Measurements from ENCODE around the gene FOXO1.

Gene FOXO1

DNA sequence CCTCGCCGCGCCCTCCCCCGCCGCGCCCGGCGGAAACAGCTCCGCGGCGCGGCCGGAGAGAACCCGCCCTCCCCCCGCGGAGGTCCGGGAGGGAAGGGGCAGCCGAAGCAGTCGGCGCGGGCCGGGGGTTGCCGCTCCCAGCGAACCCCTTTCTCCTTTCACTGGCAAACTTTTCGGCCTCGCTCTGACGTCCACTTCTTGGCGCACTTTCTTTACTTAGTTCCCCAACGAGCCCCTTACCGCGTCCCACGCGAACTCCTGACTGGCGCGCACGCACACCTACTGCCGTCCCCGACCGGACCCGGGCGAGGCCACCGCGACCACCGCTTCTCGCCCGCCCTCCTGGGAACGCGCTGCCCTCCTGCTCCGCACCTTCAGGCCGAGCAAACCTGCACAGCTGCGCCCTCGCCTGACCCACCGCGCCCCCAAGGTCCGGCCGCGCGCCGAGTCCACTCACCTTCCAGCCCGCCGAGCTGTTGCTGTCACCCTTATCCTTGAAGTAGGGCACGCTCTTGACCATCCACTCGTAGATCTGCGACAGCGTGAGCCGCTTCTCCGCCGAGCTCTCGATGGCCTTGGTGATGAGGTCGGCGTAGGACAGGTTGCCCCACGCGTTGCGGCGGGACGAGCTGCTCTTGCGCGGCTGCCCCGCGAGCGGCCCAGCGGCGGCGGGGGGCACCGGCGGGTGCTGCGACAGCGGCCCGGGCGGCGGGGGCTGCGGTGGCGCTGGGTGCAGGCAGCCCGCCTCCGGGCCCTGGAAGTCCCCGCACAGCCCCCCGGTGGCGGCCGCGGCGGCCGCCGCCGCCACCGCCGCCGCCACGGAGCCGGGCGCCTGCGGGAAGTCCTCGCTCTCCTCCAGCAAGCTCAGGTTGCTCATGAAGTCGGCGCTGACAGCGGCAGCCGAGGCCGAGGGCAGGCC is 1.1 kb downstream of the FOXO1 start:
- peak; percentile 60 for DNase-seq

DNA sequence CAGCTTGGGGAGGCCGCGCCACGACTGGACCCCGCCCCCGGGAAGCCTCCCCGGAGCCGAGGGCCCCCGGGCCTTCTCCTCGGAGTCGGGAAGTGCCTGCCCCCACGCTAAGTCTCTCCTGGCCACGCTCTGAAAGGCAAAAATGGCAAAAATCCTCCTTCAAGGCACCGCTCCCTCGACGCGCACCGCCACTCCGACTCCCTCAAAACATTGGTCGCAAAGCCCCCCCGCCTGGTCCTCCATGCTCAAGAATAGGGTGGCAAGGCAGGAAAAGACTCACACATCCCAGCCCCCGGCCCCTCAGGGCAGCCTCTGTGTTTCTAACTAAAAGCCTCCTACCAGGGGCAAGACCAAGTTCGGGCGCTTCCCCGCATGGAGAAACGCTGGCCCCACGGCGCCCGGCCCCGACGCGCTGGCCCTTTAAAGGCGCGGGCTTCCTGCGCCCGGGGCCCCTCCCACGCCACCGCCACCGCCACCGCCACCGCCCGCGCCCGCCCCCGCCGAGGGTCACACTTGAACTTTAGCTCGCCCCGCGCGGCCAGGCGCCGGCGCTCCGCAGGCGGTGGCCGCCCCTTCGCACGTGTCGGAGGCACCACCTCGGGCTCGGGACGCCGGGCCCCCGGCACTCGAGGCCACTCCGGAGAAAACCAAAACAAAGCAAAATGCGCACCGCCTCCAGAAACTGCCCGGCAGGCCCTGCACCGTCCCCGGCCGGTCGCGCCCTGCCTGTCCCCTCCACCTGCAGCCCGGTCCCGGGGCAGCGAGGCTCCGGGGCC is 1.9 kb downstream of the FOXO1 start:
- DNase-seq, result peak; percentile 69

DNA sequence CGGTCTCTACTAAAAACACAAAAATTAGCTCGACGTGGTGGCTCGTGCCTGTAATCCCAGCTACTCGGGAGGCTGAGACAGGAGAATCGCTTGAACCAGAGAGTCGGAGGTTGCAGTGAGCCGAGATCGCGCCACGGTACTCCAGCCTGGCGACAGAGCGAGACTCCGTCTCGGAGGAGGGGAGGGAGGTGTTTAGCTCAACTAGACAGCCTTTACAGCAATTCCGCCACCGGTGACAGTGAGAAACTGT is 2.4 kb downstream of the FOXO1 start:
- DNase-seq, result peak; percentile 82

DNA sequence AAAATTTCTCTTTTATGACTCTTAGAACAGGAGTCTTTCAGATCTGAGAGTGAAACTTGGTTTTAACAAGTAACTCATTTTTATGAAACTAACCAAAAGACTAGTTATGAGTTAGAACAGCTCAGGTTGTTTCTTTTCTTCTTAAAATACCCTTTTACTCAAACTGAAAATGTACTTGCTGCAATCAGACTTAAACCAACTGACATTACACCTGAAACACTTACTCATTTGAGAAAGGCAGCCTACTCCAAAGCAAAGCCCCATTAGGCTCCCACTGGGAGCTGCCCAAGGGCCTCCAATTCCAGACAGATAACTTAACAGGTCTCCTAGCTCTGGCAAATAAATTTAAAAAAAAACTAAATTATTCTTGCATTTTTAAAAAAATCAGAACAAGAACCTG is 3.6 kb downstream of the FOXO1 start:
- DNase-seq, result no peak

DNA sequence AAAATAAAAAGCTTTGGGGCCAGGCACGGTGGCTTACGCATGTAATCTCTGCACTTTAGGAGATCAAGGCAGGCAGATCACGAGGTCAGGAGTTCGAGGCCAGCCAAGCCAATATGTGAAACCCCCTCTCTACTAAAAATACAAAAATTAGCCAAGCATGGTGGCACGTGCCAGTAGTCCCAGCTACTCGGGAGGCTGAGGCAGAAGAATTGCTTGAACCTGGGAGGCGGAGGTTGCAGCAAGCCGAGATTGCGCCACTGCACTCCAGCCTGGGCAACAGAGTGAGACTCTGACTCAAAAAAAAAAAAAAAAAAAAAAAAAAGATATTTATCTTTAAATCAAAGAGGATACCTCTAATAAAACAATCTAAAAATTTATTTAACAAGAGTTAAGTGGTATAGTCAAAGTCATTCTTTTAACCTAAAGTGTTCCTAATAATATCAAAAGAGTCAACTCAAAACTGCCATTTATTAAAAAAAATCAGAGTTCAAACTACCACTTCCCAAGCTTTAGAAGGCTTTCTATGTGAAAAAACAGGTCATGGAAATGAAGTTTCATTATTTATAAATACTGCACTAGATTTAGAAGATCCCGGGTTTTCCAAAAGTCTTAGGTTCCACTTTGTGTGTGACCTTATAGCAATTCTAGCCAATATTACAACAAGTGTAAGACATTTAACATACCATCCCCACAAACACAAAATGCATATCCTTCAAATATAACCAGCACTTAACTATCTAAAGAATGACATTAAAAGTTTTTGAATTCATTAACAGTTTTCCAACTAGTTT is 4.4 kb downstream of the FOXO1 start:
- no peak for DNase-seq

DNA sequence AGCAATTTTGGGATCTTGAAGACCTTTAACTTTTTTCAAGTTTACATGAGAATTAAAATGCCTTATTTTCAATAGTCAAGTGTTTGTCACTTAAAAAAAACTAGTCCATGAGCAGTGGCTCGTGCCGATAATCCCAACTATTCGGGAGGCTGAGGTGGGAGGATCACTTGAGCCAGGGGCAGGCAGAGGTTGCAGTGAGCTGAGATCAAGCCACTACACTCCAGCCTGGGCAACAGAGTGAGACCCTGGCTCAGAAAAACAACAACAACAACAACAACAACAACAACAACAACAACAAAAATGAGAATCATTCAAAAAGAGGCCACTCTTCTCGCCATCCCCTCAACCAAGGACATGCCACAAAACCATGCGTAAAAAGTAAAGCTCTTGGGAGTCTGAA is 5.7 kb downstream of the FOXO1 start:
- DNase-seq, result no peak

DNA sequence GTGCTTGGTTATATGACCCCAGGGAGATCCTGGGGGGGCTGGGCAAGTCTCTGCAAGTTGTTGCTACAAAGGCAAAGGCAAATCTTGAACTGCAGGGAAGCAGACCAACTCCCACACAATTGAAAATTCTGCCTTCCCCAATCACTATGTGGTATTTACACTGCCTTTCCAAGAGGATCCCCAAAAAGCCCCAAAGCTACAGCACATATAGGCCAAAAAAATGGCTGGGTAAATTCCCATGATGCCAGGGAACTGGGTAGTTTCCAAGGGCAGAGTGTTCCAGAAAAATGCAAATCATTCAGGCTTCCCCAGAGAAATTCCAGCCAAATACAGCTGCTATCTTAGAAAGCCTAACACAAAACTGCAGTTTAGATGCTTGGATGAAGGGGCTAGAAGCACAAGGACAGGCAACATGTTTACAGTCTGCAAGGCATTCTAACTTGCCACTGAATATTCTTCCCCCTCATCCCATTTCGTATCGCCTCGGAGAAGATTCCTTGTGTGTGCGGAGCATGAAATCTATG is 6.2 kb downstream of the FOXO1 start:
- DNase-seq, result no peak

DNA sequence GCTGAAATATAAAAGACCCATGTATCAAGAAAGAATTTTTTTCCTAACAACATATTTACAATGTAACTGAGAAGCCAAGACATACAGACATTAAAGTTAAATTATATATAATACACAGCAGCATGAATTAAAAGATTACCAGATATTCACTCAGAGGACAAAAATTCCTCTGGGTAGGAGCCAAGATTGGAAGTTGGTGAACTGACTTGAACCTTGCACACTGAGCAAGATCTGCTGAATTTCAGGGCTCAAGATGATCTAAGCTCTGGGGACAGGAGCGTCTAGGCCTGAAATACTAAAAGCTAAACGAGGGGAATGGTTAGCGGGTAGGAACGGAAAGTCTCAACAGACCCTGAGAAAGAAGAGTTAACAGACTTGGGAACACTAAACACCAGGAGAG is 8.5 kb downstream of the FOXO1 start:
- DNase-seq, result no peak

DNA sequence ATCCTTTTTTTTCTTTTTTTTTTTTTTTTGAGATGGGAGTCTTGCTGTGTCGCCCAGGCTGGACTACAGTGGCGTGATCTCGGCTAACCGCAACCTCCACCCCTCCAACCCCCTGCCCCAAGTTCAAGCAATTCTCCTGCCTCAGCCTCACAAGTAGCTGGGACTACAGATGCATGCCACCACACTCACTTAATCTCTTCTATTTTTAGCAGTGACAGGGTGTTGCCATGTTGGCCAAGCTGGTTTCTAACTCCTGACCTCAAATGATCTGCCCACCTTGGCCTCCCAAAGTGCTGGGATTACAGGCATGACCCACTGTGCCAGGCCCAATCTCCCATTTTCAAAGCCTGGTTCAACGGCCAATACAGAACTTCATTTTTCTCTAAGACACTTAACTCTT is 9.1 kb downstream of the FOXO1 start:
- no peak for DNase-seq

DNA sequence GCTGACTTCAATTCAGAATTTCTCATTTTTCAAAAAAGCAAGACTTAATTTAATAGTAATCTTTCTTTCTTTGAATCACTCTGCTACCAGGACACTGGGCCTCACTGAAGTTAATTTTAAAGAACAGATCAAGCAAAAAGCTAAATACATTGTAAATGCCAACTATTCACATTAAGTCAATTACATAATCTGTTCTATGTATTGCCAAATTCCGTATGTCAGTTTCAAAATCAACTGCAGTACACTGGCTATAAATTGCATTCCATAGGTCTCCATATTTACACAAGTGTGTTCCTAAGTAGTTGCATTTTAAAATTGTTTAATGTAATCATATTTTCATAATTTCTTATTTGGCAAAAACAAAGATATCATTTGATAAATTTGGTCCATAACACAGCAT is 10.1 kb downstream of the FOXO1 start:
- no peak for DNase-seq

DNA sequence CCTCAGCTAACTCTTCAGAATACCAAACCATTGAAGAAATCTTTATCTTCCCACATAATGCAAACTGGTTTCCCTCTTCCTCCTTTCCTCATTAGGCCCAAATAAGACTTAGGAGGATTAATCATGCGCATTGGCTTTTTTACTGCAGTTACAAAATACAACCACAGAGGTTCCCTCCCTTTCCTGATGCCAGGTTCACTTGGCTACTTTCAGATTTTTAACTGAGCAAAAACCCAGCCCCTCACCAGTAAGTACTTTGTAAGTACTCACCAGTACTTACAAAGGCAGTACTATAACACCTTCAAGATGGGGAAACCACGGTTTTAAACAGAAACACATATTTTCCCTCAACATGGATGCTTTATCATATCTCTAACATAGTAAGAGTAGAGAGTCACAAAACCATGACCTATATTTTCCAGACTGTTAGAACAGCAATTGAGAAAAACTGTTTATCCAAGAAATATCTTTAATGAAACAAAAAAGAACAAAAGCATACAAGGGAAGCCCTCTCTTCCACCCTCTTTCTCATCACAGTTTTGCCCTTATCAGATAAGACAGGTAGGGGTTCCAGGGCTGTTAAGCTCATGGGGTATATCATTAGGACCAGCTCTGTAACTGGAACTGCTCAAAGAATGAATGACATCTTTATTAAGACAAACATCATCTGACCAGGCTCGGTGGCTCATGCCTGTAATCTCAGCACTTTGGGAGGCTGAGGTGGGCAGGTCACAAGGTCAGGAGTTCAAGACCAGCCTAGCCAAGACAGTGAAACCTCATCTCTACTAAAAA is 12.7 kb downstream of the FOXO1 start:
- DNase-seq, result peak; percentile 49

DNA sequence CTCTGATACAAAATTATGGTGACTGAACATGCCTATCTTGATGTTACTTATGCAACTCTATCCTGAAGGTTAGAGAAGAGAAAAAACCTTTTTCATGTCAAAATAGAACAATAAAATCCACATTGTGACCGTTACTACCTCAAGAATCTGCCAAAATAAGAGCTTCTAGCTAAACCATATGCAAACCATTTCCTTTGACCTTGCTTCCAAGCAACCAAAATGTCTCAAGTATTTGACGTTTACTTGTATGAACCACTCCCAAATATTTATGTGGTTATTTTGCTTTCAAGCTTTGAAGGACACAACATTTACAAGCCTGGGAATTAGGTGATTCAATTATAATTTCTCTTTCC is 13.9 kb downstream of the FOXO1 start:
- DNase-seq, result no peak

DNA sequence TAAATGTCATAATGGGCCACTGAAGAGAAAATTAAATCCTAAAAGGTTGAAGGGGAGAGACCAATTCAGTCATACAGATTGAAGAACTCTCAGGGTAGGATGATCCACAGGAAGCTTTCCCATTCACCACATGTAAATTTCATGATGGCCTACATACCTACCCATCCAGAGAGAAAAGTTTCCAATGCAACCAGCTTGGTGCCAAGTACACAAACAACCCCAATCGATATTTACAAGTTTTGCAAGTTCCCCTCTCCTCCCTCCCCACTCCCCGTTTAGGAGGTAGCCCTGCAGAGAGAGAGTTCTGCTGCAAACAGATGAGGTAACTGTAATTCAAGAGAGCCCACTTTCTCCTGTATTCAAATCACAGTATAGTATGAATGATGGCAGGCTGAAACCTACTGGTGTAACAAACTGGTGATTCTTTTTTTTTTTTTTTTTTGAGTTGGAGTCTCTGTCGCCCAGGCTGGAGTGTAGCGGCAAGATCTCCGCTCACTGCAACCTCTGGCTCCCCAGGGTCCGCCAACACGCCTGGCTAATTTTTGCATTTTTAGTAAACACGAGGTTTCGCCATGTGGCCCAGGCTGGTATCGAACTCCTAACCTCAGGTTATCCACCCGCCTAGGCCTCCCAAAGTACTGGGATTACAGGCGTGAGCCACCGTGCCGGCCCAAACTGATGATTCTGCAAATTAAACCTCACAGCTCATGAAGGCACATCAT is 14.4 kb downstream of the FOXO1 start:
- no peak for DNase-seq

DNA sequence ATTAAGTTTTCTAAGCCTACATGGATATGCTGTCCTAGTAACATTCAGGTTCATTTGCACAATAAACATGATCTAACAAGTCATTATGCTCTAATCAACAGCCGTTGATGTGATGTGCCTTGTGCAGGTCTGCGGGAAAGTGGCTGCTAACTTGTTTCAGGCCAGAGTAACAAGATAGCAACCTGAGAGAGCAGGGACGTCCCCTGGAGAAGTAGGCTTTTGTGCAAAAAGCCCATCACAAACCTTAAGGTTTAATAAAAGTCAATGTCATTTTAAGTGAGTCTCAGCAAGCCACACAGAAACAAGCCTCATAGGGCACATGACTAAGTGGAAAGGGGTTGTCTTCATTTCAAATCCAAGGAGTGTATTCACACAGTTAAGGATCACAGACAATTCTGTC is 17.6 kb downstream of the FOXO1 start:
- DNase-seq, result no peak

DNA sequence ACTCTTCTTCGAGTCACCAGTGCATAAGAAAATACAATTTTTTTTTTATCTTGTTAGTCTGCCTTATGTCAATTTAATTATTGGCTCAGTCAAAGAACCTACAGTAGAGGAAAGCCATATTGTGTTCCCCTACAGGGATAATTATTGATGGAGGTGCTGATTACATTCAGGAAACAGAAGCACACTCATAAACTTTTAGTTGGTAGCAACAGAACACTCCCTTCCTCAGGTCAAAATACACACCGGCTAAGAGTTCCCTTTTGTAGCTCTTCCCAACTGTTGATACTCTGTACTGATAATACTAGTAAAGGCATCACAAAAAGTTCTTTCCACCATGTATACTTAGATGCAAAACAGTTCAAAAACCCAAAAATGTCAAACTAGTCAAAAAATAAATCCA is 18.4 kb downstream of the FOXO1 start:
- no peak for DNase-seq

DNA sequence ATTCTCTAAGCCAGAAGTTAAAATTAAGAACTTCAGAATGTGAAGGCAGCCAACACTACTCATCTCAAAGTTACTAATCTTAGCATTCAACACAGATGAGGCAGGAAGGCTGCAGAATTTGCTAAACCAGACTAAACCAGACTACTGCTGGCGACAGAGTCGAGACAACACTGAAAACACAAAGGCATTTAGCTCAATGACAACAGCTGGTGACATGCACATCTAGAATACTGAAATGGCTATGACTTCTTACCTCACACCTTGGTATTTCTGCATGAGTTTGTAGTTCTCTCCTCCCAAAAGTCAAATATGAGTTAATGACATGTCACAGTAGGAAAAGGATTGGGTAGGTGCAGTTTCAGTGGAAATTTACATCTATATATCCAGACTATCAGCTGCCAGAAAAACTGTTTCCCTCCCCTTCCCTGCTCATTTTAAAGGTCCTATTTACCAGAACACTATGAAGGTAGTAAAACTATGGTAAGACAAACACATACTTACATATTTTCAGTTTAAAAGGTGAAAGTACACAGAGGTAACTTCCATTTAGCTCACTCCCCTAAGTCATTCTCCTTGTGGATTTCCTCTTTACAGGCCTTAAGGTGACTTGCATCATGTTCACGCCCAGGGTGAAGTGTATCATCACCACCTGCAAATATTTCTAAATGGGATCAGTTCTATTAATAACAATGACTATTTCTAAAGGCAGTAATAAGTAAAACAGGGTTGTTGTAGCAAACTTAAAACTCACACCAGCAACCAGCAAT is 21.4 kb downstream of the FOXO1 start:
- no peak for DNase-seq

DNA sequence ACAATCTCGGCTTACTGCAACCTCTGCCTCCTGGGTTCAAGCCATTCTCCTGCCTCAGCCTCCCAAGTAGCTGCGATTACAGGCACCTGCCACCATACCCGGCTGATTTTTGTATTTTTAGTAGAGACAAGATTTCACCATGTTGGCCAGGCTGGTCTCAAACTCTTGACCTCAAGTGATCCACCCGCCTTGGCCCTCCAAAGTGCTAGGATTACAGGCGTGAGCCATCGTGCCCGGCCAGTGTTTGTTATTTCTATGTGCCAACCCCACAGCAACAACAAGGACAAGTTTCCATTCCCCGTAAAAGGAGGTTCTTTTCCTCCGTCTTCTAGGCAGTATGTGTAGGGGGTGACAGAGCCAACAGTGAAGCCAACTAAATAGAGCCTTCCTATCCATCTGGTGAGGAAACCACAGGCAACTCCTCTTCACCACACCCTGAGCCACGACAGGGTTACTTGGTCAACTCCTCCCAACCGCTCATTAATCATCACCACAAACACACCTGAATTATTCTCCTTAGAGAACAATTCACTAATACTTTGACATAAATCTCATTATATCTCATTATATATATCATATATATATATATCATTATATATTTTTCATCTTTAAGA is 25.5 kb downstream of the FOXO1 start:
- peak; percentile 42 for DNase-seq

DNA sequence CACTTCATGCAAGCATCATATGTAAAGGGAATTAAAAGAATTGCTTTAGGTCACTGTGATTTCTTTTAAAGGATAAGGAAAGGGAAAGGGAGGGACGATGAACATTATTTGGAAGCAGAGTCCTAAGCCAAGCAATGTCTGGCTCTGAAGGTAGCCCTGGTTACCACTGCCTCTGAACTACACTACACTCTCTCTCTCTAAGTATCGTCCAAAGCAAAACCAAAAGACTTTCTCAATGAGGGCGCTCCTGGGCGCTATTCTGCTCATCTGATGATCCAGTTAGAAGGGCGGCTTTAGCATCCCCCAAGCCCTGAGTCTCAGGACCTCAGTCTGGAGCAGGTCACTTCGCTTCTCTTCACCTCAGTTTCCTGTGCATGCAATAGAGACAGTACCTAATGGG is 26.2 kb downstream of the FOXO1 start:
- DNase-seq, result no peak

DNA sequence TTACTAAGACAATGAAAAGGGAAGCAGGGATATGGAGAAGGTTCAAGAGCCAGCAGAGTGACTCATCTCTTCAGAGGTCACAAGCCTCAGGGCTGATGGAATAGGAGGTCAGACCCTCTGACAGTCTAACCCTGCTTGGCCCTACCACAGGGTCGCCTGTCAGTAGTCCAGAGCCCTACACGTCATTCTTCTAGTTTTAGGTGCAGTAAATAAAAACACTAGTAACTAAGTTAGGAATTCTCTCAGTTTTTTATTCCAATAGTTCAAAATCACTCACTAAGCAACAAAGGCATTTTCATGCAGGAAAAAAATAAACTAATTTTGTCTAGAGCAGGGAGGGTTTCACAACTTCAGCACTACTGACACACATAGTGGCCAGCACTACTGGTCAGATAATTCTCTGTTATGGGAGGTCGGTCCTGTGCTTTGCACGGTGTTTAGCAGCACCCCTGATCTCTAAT is 27.2 kb downstream of the FOXO1 start:
- no peak for DNase-seq

DNA sequence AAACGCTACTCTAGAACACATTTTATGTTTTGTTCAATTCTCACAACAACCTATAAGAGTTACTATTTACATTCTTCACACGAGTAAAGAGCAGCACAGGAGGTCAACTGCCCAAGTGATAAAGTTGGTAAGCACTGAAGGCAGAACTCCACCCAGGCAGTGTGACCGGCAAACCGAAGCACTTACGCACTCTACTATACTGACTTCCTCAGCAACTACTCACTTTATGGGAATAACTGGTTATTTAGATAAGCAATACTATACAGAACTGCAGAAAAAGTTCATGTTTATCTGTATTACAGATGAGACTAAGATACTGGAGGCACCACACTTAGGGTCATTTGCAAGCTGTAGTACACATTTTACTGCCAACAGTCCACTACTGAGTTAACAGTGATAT is 28.8 kb downstream of the FOXO1 start:
- no peak for DNase-seq
